Testis (tissue), 2 donors: ENCODE data around the gene DLG5.

Source experiments
- CTCF ChIP-seq, 3 experiments: fragments of 450-650 bp in 2 of 3; fragments of 200-600 bp in 1 of 3; sonication (generic) in 1 of 3; IDR thresholded peaks; one replicate each; pipeline ENCODE4 v1.5.1; 2016 to 2019; ENCODE audit warnings: antibody characterized with exemption in 3 of 3, mild to moderate bottlenecking in 2 of 3, moderate library complexity in 1 of 3
- POLR2A ChIP-seq: fragments of 450-650 bp; IDR thresholded peaks from one replicate; pipeline ENCODE4 v1.6.1; 2017; ENCODE audit warnings: antibody characterized with exemption, mild to moderate bottlenecking, moderate library complexity

- peak in 1 of 3 experiments; percentile 7 for TF ChIP-seq CTCF (IDR thresholded peaks at IDR 0.05)
- TF ChIP-seq POLR2A = no peak
Measured at GRCh38 chr10:77974396-77975074, 48.0 kb upstream of the DLG5 start.
